ENCODE data around the gene APOC3.

DNA sequence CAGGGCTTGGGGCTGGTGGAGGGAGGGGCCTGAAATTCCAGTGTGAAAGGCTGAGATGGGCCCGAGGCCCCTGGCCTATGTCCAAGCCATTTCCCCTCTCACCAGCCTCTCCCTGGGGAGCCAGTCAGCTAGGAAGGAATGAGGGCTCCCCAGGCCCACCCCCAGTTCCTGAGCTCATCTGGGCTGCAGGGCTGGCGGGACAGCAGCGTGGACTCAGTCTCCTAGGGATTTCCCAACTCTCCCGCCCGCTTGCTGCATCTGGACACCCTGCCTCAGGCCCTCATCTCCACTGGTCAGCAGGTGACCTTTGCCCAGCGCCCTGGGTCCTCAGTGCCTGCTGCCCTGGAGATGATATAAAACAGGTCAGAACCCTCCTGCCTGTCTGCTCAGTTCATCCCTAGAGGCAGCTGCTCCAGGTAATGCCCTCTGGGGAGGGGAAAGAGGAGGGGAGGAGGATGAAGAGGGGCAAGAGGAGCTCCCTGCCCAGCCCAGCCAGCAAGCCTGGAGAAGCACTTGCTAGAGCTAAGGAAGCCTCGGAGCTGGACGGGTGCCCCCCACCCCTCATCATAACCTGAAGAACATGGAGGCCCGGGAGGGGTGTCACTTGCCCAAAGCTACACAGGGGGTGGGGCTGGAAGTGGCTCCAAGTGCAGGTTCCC, at the start of gene APOC3:
- no peak for TF ChIP-seq CTCF (conservative IDR thresholded peaks at IDR 0.05)
- no peak for TF ChIP-seq ZFX (IDR thresholded peaks at IDR 0.05)

Data from C4-2B (cell line).